CD1c-positive myeloid dendritic cell (primary cell): ENCODE data around the gene FAM236D.
"Not testable (repeated sequence)": the region's sequence is repeated elsewhere in the genome, so short reads cannot be mapped to it uniquely, and the experiment has no call there.

Experiments used
- DNase-seq: peaks from one replicate; pipeline ENCODE4 v3.0.0-alpha.2; 2016; ENCODE audit errors: extremely low spot score

FAM236D gene

GRCh38 chrX:72808110-72808509 lies at the start of gene FAM236D:
FAM236D (minus strand) TSS chrX:72808210; CDS start chrX:72808110, 100 bp downstream.
- DNase-seq: not testable (repeated sequence)

GRCh38 chrX:72837532-72837931 lies 29.5 kb upstream of the FAM236D start:
- not testable (repeated sequence) for DNase-seq

GRCh38 chrX:72830701-72831100 lies 22.7 kb upstream of the FAM236D start:
- not testable (repeated sequence) for DNase-seq

- DNase-seq: not testable (repeated sequence)
These were observed 17.6 kb downstream of the FAM236D start for GRCh38 chrX:72790390-72790789.

- not testable (repeated sequence) for DNase-seq
These were observed 19.9 kb downstream of the FAM236D start for GRCh38 chrX:72788142-72788541.

GRCh38 chrX:72783964-72784363 lies 24.0 kb downstream of the FAM236D start:
- not testable (repeated sequence) for DNase-seq

- not testable (repeated sequence) for DNase-seq
These were observed 24.6 kb downstream of the FAM236D start for GRCh38 chrX:72783365-72783936.

GRCh38 chrX:72782560-72782959 lies 25.4 kb downstream of the FAM236D start, which contains the start of gene FAM236B:
FAM236B (minus strand) TSS chrX:72782660; CDS start chrX:72782560, 100 bp downstream.
- DNase-seq: not testable (repeated sequence)

GRCh38 chrX:72778146-72778545 lies 29.9 kb downstream of the FAM236D start:
- DNase-seq: not testable (repeated sequence)

- DNase-seq: not testable (repeated sequence)
These were observed 30.6 kb downstream of the FAM236D start for GRCh38 chrX:72777467-72777790.

GRCh38 chrX:72776653-72777466 lies 31.1 kb downstream of the FAM236D start, which contains the start of gene DMRTC1B:
DMRTC1B (plus strand) TSS chrX:72776890; CDS start chrX:72845136, 68,246 bp downstream.
- DNase-seq: not testable (repeated sequence)

GRCh38 chrX:72760454-72760853 lies 47.6 kb downstream of the FAM236D start:
- not testable (repeated sequence) for DNase-seq
